Retinal pigment epithelial cell (primary cell): ENCODE data around the gene GYPC.

Source experiments
- DNase-seq: peaks from one replicate; pipeline ENCODE4 v3.0.0-alpha.2; 2010; ENCODE audit warnings: low read depth
- H3K4me3 ChIP-seq: 2 replicates; pipeline ENCODE4 v1.5.1; 2011; ENCODE audit warnings: mild to moderate bottlenecking, low read length, control low read depth, moderate library complexity
- CTCF ChIP-seq: conservative IDR thresholded peaks from 2 replicates; pipeline ENCODE4 v1.5.1; 2011; ENCODE audit warnings: low read depth, low read length, control low read depth, inconsistent platforms

The GYPC gene

GRCh38 chr2:126661702-126662500 is 5.9 kb downstream of the GYPC start:
- no peak for TF ChIP-seq CTCF
- no peak overlapping the region for H3K4me3 ChIP-seq
- no peak for DNase-seq

- TF ChIP-seq CTCF, result no peak
- no peak for DNase-seq
- no peak overlapping the region for H3K4me3 ChIP-seq
These were observed 6.7 kb downstream of the GYPC start for GRCh38 chr2:126662621-126663020.

GRCh38 chr2:126663184-126663963 is 7.4 kb downstream of the GYPC start:
- no peak for DNase-seq
- H3K4me3 ChIP-seq, result no peak overlapping the region
- TF ChIP-seq CTCF, result no peak

GRCh38 chr2:126664234-126664633 is 8.3 kb downstream of the GYPC start:
- DNase-seq, result no peak
- TF ChIP-seq CTCF, result no peak
- no peak overlapping the region for H3K4me3 ChIP-seq

- TF ChIP-seq CTCF, result no peak
- no peak for DNase-seq
- H3K4me3 ChIP-seq, result no peak overlapping the region
These were observed 8.7 kb downstream of the GYPC start for GRCh38 chr2:126664639-126665038.

- DNase-seq, result no peak
- no peak overlapping the region for H3K4me3 ChIP-seq
- TF ChIP-seq CTCF, result no peak
These were observed 9.5 kb downstream of the GYPC start for GRCh38 chr2:126665483-126665882.
